Liver (tissue), 3 donors: ENCODE data around the gene ROBO2.

Experiments
- ATF3 ChIP-seq: IDR thresholded peaks from 2 replicates; pipeline ENCODE4 v1.6.1; 2016; ENCODE audit warnings: antibody characterized with exemption
- CTCF ChIP-seq: fragments of 150-350 bp; IDR thresholded peaks from 2 replicates; pipeline ENCODE4 v1.5.1; 2017; ENCODE audit warnings: improper control_type of control experiment, low read depth, low read length; ENCODE audit not compliant: missing input control
- FOXA1 ChIP-seq: IDR thresholded peaks from 2 replicates; pipeline ENCODE4 v1.6.1; 2016; ENCODE audit warnings: antibody characterized with exemption
- HNF4G ChIP-seq: IDR thresholded peaks from 2 replicates; pipeline ENCODE4 v1.6.1; 2016; ENCODE audit warnings: antibody characterized with exemption
- JUND ChIP-seq, 2 donors: IDR thresholded peaks; 2 replicates each; pipeline ENCODE4 v1.6.1; 2016; ENCODE audit warnings: antibody characterized with exemption in 2 of 2
- MAX ChIP-seq: IDR thresholded peaks from 2 replicates; pipeline ENCODE4 v1.6.1; 2016; ENCODE audit warnings: antibody characterized with exemption
- NR2F2 ChIP-seq: IDR thresholded peaks from 2 replicates; pipeline ENCODE4 v1.6.1; 2016; ENCODE audit warnings: antibody characterized with exemption
- RAD21 ChIP-seq, 2 donors: IDR thresholded peaks; 2 replicates each; pipeline ENCODE4 v1.6.1; 2016; ENCODE audit warnings: antibody characterized with exemption in 2 of 2, mild to moderate bottlenecking in 2 of 2
- REST ChIP-seq: IDR thresholded peaks from 2 replicates; pipeline ENCODE4 v1.6.1; 2016; ENCODE audit warnings: antibody characterized with exemption, mild to moderate bottlenecking
- TAF1 ChIP-seq: conservative IDR thresholded peaks from 2 replicates; pipeline ENCODE4 v1.6.1; 2016; ENCODE audit warnings: antibody characterized with exemption, mild to moderate bottlenecking
- YY1 ChIP-seq: IDR thresholded peaks from 2 replicates; pipeline ENCODE4 v1.6.1; 2016; ENCODE audit warnings: antibody characterized with exemption, mild to moderate bottlenecking
- ZBTB33 ChIP-seq: IDR thresholded peaks from 2 replicates; pipeline ENCODE4 v1.6.1; 2016; ENCODE audit warnings: antibody characterized with exemption
- donor health status: healthy.
- donor health status: healthy.

GRCh38 chr3:77414881-77415280 is 375.0 kb downstream of the ROBO2 start:
- TF ChIP-seq CTCF (no peak), ZBTB33 (no peak), REST (no peak), TAF1 (no peak), HNF4G (no peak), YY1 (no peak), JUND (IDR thresholded peaks at IDR 0.05) (no peak), MAX (no peak), NR2F2 (no peak), ATF3 (no peak), RAD21 (IDR thresholded peaks at IDR 0.05) (no peak), FOXA1 (no peak)
